NT2/D1 (cell line): ENCODE data around the gene TCP11.

ENCODE experiments used
- YY1 ChIP-seq: IDR thresholded peaks from 2 replicates; pipeline ENCODE4 v1.6.1; 2011; ENCODE audit not compliant: insufficient read length, insufficient read depth
- ZNF274 ChIP-seq: IDR thresholded peaks from 2 replicates; pipeline ENCODE4 v1.6.1; 2011; ENCODE audit warnings: mild to moderate bottlenecking, low read depth, low read length

- no peak for TF ChIP-seq YY1
- TF ChIP-seq ZNF274, result no peak
These were observed 20.9 kb upstream of the TCP11 start for GRCh38 chr6:35161776-35162607.
